Peyer's patch (tissue), 4 donors: ENCODE measurements around the gene RFX3.

Source experiments
- CTCF ChIP-seq, 6 experiments: fragments of 450-650 bp in 4 of 6; fragments of 200-600 bp in 2 of 6; sonication (generic) in 1 of 6; IDR thresholded peaks; one replicate each; pipeline ENCODE4 v1.5.1; 2017 to 2019; ENCODE audit warnings: antibody characterized with exemption in 6 of 6, mild to moderate bottlenecking in 3 of 6, moderate library complexity in 1 of 6
- POLR2A ChIP-seq, 2 donors: fragments of 450-650 bp; IDR thresholded peaks; one replicate each; pipeline ENCODE4 v1.5.1; 2017; ENCODE audit warnings: antibody characterized with exemption in 2 of 2, mild to moderate bottlenecking in 2 of 2, moderate library complexity in 2 of 2

- TF ChIP-seq POLR2A (IDR thresholded peaks at IDR 0.05) (no peak), CTCF (IDR thresholded peaks at IDR 0.05) (no peak)
These were observed 18.3 kb downstream of the RFX3 start for GRCh38 chr9:3507395-3508077.
